ENCODE results near the gene IZUMO1. TPM values are rescaled to one million over a fixed set of nuclear protein-coding genes. Genes with fewer than 3 reads are reported as not detected.
A peak's percentile ranks its signal among the peaks of the same experiment; 100 is the strongest.
"Not testable (repeated sequence)": the region's sequence is repeated elsewhere in the genome, so short reads cannot be mapped to it uniquely, and the experiment has no call there.

The IZUMO1 gene
- total and polyA plus RNA-seq, 12 donors = 0.12 to 1.3 (median 0.68) TPM; not detected in 1

GRCh38 chr19:48772503-48772953, 25.8 kb upstream of the IZUMO1 start:
- H3K27me3 ChIP-seq = no peaks in the 10 kb centered on the region
- DNase-seq (peak in 1 of 2 donors; percentile 55), ATAC-seq (peak; percentile 43 to 81 (median 75))
- no peak for TF ChIP-seq CTCF (IDR thresholded peaks at IDR 0.05)
- intact Hi-C loops (cut with DNase I) = no loop called here
- no peak overlapping the region for H3K4me3 ChIP-seq
- peaks cover 0 to 13% (median 5%) of the 10 kb centered on the region in 9 donors for H3K4me1 ChIP-seq
- H3K27ac ChIP-seq = peak overlapping the region in 7 of 10 donors; percentile 3 to 77 (median 58)
- no peaks in the 10 kb centered on the region for H3K9me3 ChIP-seq
- no peaks in the 10 kb centered on the region for H3K36me3 ChIP-seq
- 49 to 51% methylated on average over 13 of the region's 13 CpGs for WGBS, 2 donors

- Histone ChIP-seq H3K36me3 (no peaks in the 10 kb centered on the region), H3K27me3 (no peaks in the 10 kb centered on the region), H3K27ac (no peak overlapping the region), H3K4me1 (peaks cover 0 to 13% (median 5%) of the 10 kb centered on the region in 9 donors), H3K4me3 (no peak overlapping the region), H3K9me3 (no peaks in the 10 kb centered on the region)
- 75 to 80% methylated on average over 20 of the region's 20 CpGs for whole genome bisulfite sequencing, 2 donors
- DNase-seq (no peak), ATAC-seq (no peak)
- intact Hi-C loops (cut with DNase I) = no loop called here
- TF ChIP-seq CTCF (IDR thresholded peaks at IDR 0.05) = no peak
These were observed 24.2 kb upstream of the IZUMO1 start for GRCh38 chr19:48770734-48771472.

- intact Hi-C loops (cut with DNase I) = no loop called here
- TF ChIP-seq CTCF (IDR thresholded peaks at IDR 0.05) = no peak
These were observed 23.6 kb upstream of the IZUMO1 start for GRCh38 chr19:48770266-48770665.

GRCh38 chr19:48768994-48769713, 22.4 kb upstream of the IZUMO1 start:
- no peak for TF ChIP-seq CTCF (IDR thresholded peaks at IDR 0.05)
- Histone ChIP-seq H3K27ac (no peak overlapping the region), H3K4me3 (no peak overlapping the region), H3K4me1 (peaks cover 0 to 13% (median 5%) of the 10 kb centered on the region in 9 donors), H3K36me3 (no peaks in the 10 kb centered on the region), H3K9me3 (no peaks in the 10 kb centered on the region), H3K27me3 (no peaks in the 10 kb centered on the region)
- WGBS, 2 donors = 88 to 92% methylated on average over 11 of the region's 11 CpGs
- intact Hi-C loops (cut with DNase I) = no loop called here
- DNase-seq = no peak
- no peak for ATAC-seq

More at GRCh38 chr19:48770266-48770665, 23.6 kb upstream of the IZUMO1 start:
- 78 to 86% methylated on average over 7 of the region's 7 CpGs for WGBS, 2 donors
- Histone ChIP-seq H3K4me3 (no peak overlapping the region), H3K36me3 (no peaks in the 10 kb centered on the region), H3K9me3 (no peaks in the 10 kb centered on the region), H3K27me3 (no peaks in the 10 kb centered on the region), H3K27ac (no peak overlapping the region), H3K4me1 (peaks cover 0 to 13% (median 5%) of the 10 kb centered on the region in 9 donors)
- no peak for ATAC-seq
- DNase-seq = no peak

GRCh38 chr19:48768171-48768753, 21.6 kb upstream of the IZUMO1 start:
- H3K36me3 ChIP-seq; ATAC-seq; DNase-seq; H3K27me3 ChIP-seq; intact Hi-C loops (cut with DNase I); H3K4me3 ChIP-seq; H3K27ac ChIP-seq; H3K9me3 ChIP-seq: not testable (repeated sequence)
- 38 to 39% methylated on average over 6 of the region's 6 CpGs for WGBS, 2 donors
- H3K4me1 ChIP-seq = peaks cover 0 to 12% (median 5%) of the 10 kb centered on the region in 9 donors

- H3K36me3 ChIP-seq; H3K27ac ChIP-seq; H3K4me1 ChIP-seq; DNase-seq; H3K4me3 ChIP-seq; H3K27me3 ChIP-seq; intact Hi-C loops (cut with DNase I); H3K9me3 ChIP-seq: not testable (repeated sequence)
- 30 to 31% methylated on average over 5 of the region's 5 CpGs for WGBS, 2 donors
- ATAC-seq = peak in 1 of 8 donors; percentile 37
These were observed 19.1 kb upstream of the IZUMO1 start for GRCh38 chr19:48765816-48766215.

All from heart right ventricle (tissue), 16 donors.